ENCODE results near the gene NRCAM. TPM values are rescaled to one million over a fixed set of nuclear protein-coding genes. Genes with fewer than 3 reads are reported as not detected.

Gene NRCAM
- total and polyA plus RNA-seq, 10 of the 15 experiments (the other 5 are each of a cell fraction or from before 2014, with no cell fraction given), result 0.30 to 2.0 (median 1.0) TPM

DNA sequence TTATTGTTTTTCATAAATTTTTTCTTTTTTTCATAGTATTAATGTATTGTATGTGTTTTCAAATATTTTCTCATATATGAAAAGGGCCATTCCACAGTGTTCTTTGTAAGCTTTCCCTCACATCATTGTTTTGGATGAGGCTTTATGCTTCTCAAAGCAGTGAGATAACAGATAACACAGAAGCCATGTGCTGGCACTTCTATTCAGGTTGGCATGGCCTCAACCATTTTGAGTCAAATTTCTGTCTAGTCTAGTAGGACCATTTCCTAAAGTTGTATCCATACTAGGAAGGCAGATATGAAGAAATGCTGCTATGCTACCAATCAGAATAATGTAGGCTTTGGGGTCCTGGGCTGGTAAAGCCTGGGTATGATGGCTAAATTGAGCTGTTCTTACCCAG, 190.2 kb downstream of the NRCAM start:
- TF ChIP-seq SIN3A (IDR thresholded peaks at IDR 0.05; ENCODE audit: low read depth, low read length), result no peak
- no peak for TF ChIP-seq NR2F1 (conservative IDR thresholded peaks at IDR 0.05)
- TF ChIP-seq POU2F2 (IDR thresholded peaks at IDR 0.05; ENCODE audit: borderline replicate concordance, low read depth, low read length), result no peak
- TF ChIP-seq ZNF274 (IDR thresholded peaks at IDR 0.05; ENCODE audit: insufficient read depth, insufficient read length), result no peak
- TF ChIP-seq MEF2A (IDR thresholded peaks at IDR 0.05; ENCODE audit: insufficient read depth, low read depth, low read length), result no peak
- TF ChIP-seq, protein P1, sequence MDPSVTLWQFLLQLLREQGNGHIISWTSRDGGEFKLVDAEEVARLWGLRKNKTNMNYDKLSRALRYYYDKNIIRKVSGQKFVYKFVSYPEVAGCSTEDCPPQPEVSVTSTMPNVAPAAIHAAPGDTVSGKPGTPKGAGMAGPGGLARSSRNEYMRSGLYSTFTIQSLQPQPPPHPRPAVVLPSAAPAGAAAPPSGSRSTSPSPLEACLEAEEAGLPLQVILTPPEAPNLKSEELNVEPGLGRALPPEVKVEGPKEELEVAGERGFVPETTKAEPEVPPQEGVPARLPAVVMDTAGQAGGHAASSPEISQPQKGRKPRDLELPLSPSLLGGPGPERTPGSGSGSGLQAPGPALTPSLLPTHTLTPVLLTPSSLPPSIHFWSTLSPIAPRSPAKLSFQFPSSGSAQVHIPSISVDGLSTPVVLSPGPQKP (IDR thresholded peaks at IDR 0.05; ENCODE audit: low read depth, low read length), result no peak
- TF ChIP-seq, protein P2, sequence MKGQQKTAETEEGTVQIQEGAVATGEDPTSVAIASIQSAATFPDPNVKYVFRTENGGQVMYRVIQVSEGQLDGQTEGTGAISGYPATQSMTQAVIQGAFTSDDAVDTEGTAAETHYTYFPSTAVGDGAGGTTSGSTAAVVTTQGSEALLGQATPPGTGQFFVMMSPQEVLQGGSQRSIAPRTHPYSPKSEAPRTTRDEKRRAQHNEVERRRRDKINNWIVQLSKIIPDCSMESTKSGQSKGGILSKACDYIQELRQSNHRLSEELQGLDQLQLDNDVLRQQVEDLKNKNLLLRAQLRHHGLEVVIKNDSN (IDR thresholded peaks at IDR 0.05; ENCODE audit: borderline replicate concordance, extremely low read length, insufficient read depth, low read depth, low read length), result no peak
- no peak for TF ChIP-seq NR2C1 (IDR thresholded peaks at IDR 0.05)
- TF ChIP-seq LARP7 (IDR thresholded peaks at IDR 0.05), result no peak
- ChIA-PET CTCF (interaction anchor here (0.6 to 1.5 kb wide), 5 partner anchors 14 to 826 kb away, joined by 3 to 4 read pairs (median 4); no protein-coding TSS in a partner anchor), SMC1A (ENCODE audit: uncharacterized antibody, unreplicated experiment) (no interaction called here), POLR2A (no interaction called here), RAD21 (ENCODE audit: unreplicated experiment) (no interaction called here)
- Histone ChIP-seq H2AFZ (ENCODE audit: control insufficient read depth, low read depth, low read length) (no peak overlapping the region), H4K20me1 (ENCODE audit: control insufficient read depth, insufficient read depth) (no peaks in the 10 kb centered on the region), H3K4me1 (ENCODE audit: control insufficient read depth, insufficient read depth, low read length) (no peaks in the 10 kb centered on the region), H3K27me3 (replicated peaks in 1 of 2; ENCODE audit: control insufficient read depth in 2 of 2, insufficient read depth in 2 of 2, low read length in 1 of 2) (no peaks in the 10 kb centered on the region), H3K4me2 (ENCODE audit: control insufficient read depth, insufficient read depth) (no peak overlapping the region), H3K27ac (ENCODE audit: control insufficient read depth, insufficient read depth) (no peak overlapping the region), H3K79me2 (ENCODE audit: control insufficient read depth, insufficient read depth, low read length) (no peaks in the 10 kb centered on the region), H3K9ac (ENCODE audit: control insufficient read depth, insufficient read depth, low read length) (no peak overlapping the region), H3K36me3 (ENCODE audit: control insufficient read depth in 2 of 2, insufficient read depth in 2 of 2, low read length in 1 of 2) (no peaks in the 10 kb centered on the region), H3K4me3 (no peak overlapping the region), H3K9me3 (replicated peaks; ENCODE audit: control insufficient read depth, insufficient read depth, low read length) (no peaks in the 10 kb centered on the region; the same call in 2 of the 3 replicates)
- DNase-seq (ENCODE audit: low read depth, low spot score) (no peak), ATAC-seq (no peak), FAIRE-seq (no peak)
- no TSS peak for BruUV-seq (replicated peaks)
- intact Hi-C loops (cut with micrococcal nuclease; ENCODE audit: unreplicated experiment), result no loop called here
- in situ Hi-C loops (cut with MboI), result no loop called here
